B cell (primary cell): ENCODE data around the gene MCM6.

ENCODE experiments used
- EZH2 ChIP-seq: IDR thresholded peaks from 2 replicates; pipeline ENCODE4 v1.6.1; 2012; ENCODE audit warnings: borderline replicate concordance, low read depth, mild to moderate bottlenecking, moderate library complexity, low read length; ENCODE audit not compliant: insufficient read depth, poor library complexity, severe bottlenecking
- TF ChIP-seq, protein P1 (sequence below): fragments of 200-600 bp; IDR thresholded peaks from one replicate; pipeline ENCODE4 v1.8.0; 2022; ENCODE audit warnings: antibody characterized with exemption, mild to moderate bottlenecking

- no peak for TF ChIP-seq EZH2
- TF ChIP-seq, protein P1, sequence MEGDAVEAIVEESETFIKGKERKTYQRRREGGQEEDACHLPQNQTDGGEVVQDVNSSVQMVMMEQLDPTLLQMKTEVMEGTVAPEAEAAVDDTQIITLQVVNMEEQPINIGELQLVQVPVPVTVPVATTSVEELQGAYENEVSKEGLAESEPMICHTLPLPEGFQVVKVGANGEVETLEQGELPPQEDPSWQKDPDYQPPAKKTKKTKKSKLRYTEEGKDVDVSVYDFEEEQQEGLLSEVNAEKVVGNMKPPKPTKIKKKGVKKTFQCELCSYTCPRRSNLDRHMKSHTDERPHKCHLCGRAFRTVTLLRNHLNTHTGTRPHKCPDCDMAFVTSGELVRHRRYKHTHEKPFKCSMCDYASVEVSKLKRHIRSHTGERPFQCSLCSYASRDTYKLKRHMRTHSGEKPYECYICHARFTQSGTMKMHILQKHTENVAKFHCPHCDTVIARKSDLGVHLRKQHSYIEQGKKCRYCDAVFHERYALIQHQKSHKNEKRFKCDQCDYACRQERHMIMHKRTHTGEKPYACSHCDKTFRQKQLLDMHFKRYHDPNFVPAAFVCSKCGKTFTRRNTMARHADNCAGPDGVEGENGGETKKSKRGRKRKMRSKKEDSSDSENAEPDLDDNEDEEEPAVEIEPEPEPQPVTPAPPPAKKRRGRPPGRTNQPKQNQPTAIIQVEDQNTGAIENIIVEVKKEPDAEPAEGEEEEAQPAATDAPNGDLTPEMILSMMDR = no peak
Observed at GRCh38 chr2:135817951-135818350, 58.3 kb downstream of the MCM6 start.
